WTC11 (cell line): ENCODE results near the gene ID4. TPM values are rescaled to one million over a fixed set of nuclear protein-coding genes. Genes with fewer than 3 reads are reported as not detected.

Experiments used
- ATAC-seq: fragments of 200-7000 bp; cut with Tn5 transposase; 2 replicates; pipeline ENCODE4 v1.10.0; 2021; ENCODE audit warnings: mild to moderate bottlenecking, moderate library complexity
- CTCF ChIA-PET: fragments of 300-600 bp; sonication (Branson Sonifier 250); formaldehyde crosslinking; loops from one replicate; lab custom pipeline; 2021; ENCODE audit warnings: antibody characterized with exemption; lab: Charles Lee
- POLR2A ChIA-PET: fragments of 350-600 bp; sonication (Branson Sonifier 250); formaldehyde crosslinking; loops from one replicate; lab custom pipeline; 2021; ENCODE audit warnings: antibody characterized with exemption; lab: Charles Lee
- DNase-seq: peaks from one replicate; pipeline ENCODE4 v3.0.0; 2021; ENCODE audit warnings: low spot score
- H3K27ac Mint-ChIP-seq: 2 replicates; pipeline ENCODE4 v1.8.0; 2021; ENCODE audit warnings: mixed read lengths
- H3K27me3 Mint-ChIP-seq: 2 replicates; pipeline ENCODE4 v1.8.0; 2021; ENCODE audit warnings: low read depth, mild to moderate bottlenecking, moderate library complexity, mixed read lengths
- H3K36me3 Mint-ChIP-seq: 2 replicates; pipeline ENCODE4 v1.8.0; 2021; ENCODE audit warnings: mixed read lengths
- H3K4me1 Mint-ChIP-seq: 2 replicates; pipeline ENCODE4 v1.8.0; 2022; ENCODE audit warnings: mixed read lengths
- H3K4me3 Mint-ChIP-seq: 2 replicates; pipeline ENCODE4 v1.8.0; 2021; ENCODE audit warnings: mild to moderate bottlenecking, moderate library complexity, mixed read lengths
- H3K9me3 Mint-ChIP-seq: 2 replicates; pipeline ENCODE4 v1.8.0; 2021; ENCODE audit warnings: mixed read lengths
- AFF4 ChIP-seq: sonication (generic); formaldehyde crosslinking; IDR thresholded peaks from 2 replicates; pipeline ENCODE4 v1.8.1; 2023; ENCODE audit warnings: mild to moderate bottlenecking, missing genetic modification reagents, borderline replicate concordance
- ATF2 ChIP-seq: sonication (generic); formaldehyde crosslinking; IDR thresholded peaks from 2 replicates; pipeline ENCODE4 v1.8.1; 2022; ENCODE audit warnings: low read depth, missing genetic modification reagents, borderline replicate concordance
- CBFB ChIP-seq: sonication (generic); formaldehyde crosslinking; IDR thresholded peaks from 2 replicates; pipeline ENCODE4 v1.8.1; 2022; ENCODE audit warnings: mild to moderate bottlenecking, low read depth, missing genetic modification reagents
- E2F1 ChIP-seq: sonication (generic); formaldehyde crosslinking; IDR thresholded peaks from 2 replicates; pipeline ENCODE4 v1.8.0; 2022; ENCODE audit warnings: mild to moderate bottlenecking, missing genetic modification reagents
- FOXJ3 ChIP-seq: sonication (generic); formaldehyde crosslinking; IDR thresholded peaks from 2 replicates; pipeline ENCODE4 v1.9.0; 2021; ENCODE audit warnings: missing genetic modification reagents, mild to moderate bottlenecking, borderline replicate concordance
- FOXK1 ChIP-seq: sonication (generic); formaldehyde crosslinking; IDR thresholded peaks from 2 replicates; pipeline ENCODE4 v1.8.0; 2022; ENCODE audit warnings: mild to moderate bottlenecking, moderate library complexity, missing genetic modification reagents
- FOXP1 ChIP-seq: sonication (generic); formaldehyde crosslinking; IDR thresholded peaks from 2 replicates; pipeline ENCODE4 v1.8.0; 2022; ENCODE audit warnings: missing genetic modification reagents, mild to moderate bottlenecking, moderate library complexity, borderline replicate concordance
- GRHL2 ChIP-seq: fragments of 250-450 bp; sonication (Bioruptor Pico); IDR thresholded peaks from 2 replicates; pipeline ENCODE4 v1.8.0; 2022; ENCODE audit warnings: mild to moderate bottlenecking, moderate library complexity; ENCODE audit not compliant: insufficient replicate concordance, severe bottlenecking
- IRF1 ChIP-seq: sonication (generic); formaldehyde crosslinking; IDR thresholded peaks from 2 replicates; pipeline ENCODE4 v1.8.0; 2023; ENCODE audit warnings: missing genetic modification reagents
- KAT7 ChIP-seq: sonication (generic); formaldehyde crosslinking; IDR thresholded peaks from 2 replicates; pipeline ENCODE4 v1.8.1; 2023; ENCODE audit warnings: missing genetic modification reagents, mild to moderate bottlenecking, borderline replicate concordance
- MLX ChIP-seq: sonication (generic); formaldehyde crosslinking; IDR thresholded peaks from 2 replicates; pipeline ENCODE4 v1.8.1; 2023; ENCODE audit warnings: mild to moderate bottlenecking, missing genetic modification reagents, moderate library complexity
- SMAD4 ChIP-seq: sonication (generic); formaldehyde crosslinking; IDR thresholded peaks from 2 replicates; pipeline ENCODE4 v1.8.0; 2022; ENCODE audit warnings: mild to moderate bottlenecking, missing genetic modification reagents
- USF2 ChIP-seq: sonication (generic); formaldehyde crosslinking; IDR thresholded peaks from 2 replicates; pipeline ENCODE4 v1.8.1; 2023; ENCODE audit warnings: mild to moderate bottlenecking, missing genetic modification reagents, moderate library complexity
- ZMAT4 ChIP-seq: fragments of 250-450 bp; sonication (Bioruptor Pico); IDR thresholded peaks from 2 replicates; pipeline ENCODE4 v1.9.0; 2021; ENCODE audit warnings: mild to moderate bottlenecking
- ZNF121 ChIP-seq: sonication (generic); formaldehyde crosslinking; IDR thresholded peaks from 2 replicates; pipeline ENCODE4 v1.8.0; 2023; ENCODE audit warnings: missing genetic modification reagents
- ZNF396 ChIP-seq: fragments of 250-450 bp; sonication (Bioruptor Pico); IDR thresholded peaks from 2 replicates; pipeline ENCODE4 v1.8.0; 2021; ENCODE audit warnings: mild to moderate bottlenecking, moderate library complexity, borderline replicate concordance
- ZSCAN18 ChIP-seq: fragments of 250-450 bp; sonication (Bioruptor Pico); IDR thresholded peaks from 2 replicates; pipeline ENCODE4 v2.1.2; 2022; ENCODE audit warnings: mild to moderate bottlenecking, moderate library complexity
- total RNA-seq: library from RNA; stranded (reverse); gene quantifications from 3 replicates; pipeline ENCODE4 v1.2.3, GENCODE V29; 2021

The ID4 gene
- total RNA-seq, 1 experiment from 2014 or later, result 4.5 TPM

- CTCF ChIA-PET, result no interaction called here
Measured at GRCh38 chr6:19796452-19796851, 40.7 kb upstream of the ID4 start.

GRCh38 chr6:19798362-19798761, 38.8 kb upstream of the ID4 start:
- TF ChIP-seq SMAD4 (CRISPR knock-in tag) (no peak), ZMAT4 (no peak), E2F1 (no peak), GRHL2 (no peak), FOXJ3 (CRISPR knock-in tag) (no peak), MLX (CRISPR knock-in tag) (no peak)
- Mint-ChIP-seq H3K4me3 (no peak overlapping the region), H3K27ac (no peak overlapping the region), H3K9me3 (peaks cover 17% of the 10 kb centered on the region), H3K4me1 (peaks cover 4% of the 10 kb centered on the region), H3K36me3 (no peaks in the 10 kb centered on the region; the same call in 1 of the 2 replicates), H3K27me3 (peaks cover 10% of the 10 kb centered on the region)
- POLR2A ChIA-PET, result no interaction called here
- CTCF ChIA-PET, result no interaction called here
- ATAC-seq, result no peak
- DNase-seq, result no peak

More at GRCh38 chr6:19796452-19796851, 40.7 kb upstream of the ID4 start:
- TF ChIP-seq FOXP1 (CRISPR knock-in tag) (no peak), AFF4 (no peak), ATF2 (CRISPR knock-in tag) (no peak), ZNF121 (CRISPR knock-in tag) (no peak), ZSCAN18 (CRISPR knock-in tag) (no peak)
- no peak for ATAC-seq
- POLR2A ChIA-PET, result no interaction called here
- H3K36me3 Mint-ChIP-seq, result no peaks in the 10 kb centered on the region; the same call in 1 of the 2 replicates
- H3K4me1 Mint-ChIP-seq, result no peaks in the 10 kb centered on the region
- H3K9me3 Mint-ChIP-seq, result peaks cover 17% of the 10 kb centered on the region
- no peaks in the 10 kb centered on the region for H3K27me3 Mint-ChIP-seq
- H3K27ac Mint-ChIP-seq, result no peak overlapping the region
- no peak overlapping the region for H3K4me3 Mint-ChIP-seq
- DNase-seq, result no peak

GRCh38 chr6:19802656-19803055, 34.5 kb upstream of the ID4 start:
- Mint-ChIP-seq H3K27me3 (peaks cover 27% of the 10 kb centered on the region), H3K4me1 (peaks cover 20% of the 10 kb centered on the region), H3K36me3 (peaks cover 3% of the 10 kb centered on the region; the same call in 1 of the 2 replicates), H3K27ac (no peak overlapping the region), H3K9me3 (peaks cover 6% of the 10 kb centered on the region), H3K4me3 (no peak overlapping the region)
- ChIA-PET CTCF (no interaction called here), POLR2A (no interaction called here)
- no peak for DNase-seq
- ATAC-seq, result no peak
- TF ChIP-seq CBFB (CRISPR knock-in tag) (no peak), FOXK1 (no peak), USF2 (CRISPR knock-in tag) (no peak), KAT7 (no peak), IRF1 (CRISPR knock-in tag) (no peak), ZNF396 (no peak)
